Activated CD4-positive, alpha-beta T cell treated with anti-CD3 and anti-CD28 coated beads, Interleukin-2, amount 50 U/mL, for 48 hours (primary cell): Measurements from ENCODE around the gene RIIAD1.
"Not testable (repeated sequence)": the region's sequence is repeated elsewhere in the genome, so short reads cannot be mapped to it uniquely, and the experiment has no call there.

Experiments used
- DNase-seq, 2 experiments: peaks; one replicate each; pipeline ENCODE4 v3.0.0-alpha.2; 2020

The RIIAD1 gene, protein sequence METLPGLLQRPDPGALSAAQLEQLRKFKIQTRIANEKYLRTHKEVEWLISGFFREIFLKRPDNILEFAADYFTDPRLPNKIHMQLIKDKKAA

DNA sequence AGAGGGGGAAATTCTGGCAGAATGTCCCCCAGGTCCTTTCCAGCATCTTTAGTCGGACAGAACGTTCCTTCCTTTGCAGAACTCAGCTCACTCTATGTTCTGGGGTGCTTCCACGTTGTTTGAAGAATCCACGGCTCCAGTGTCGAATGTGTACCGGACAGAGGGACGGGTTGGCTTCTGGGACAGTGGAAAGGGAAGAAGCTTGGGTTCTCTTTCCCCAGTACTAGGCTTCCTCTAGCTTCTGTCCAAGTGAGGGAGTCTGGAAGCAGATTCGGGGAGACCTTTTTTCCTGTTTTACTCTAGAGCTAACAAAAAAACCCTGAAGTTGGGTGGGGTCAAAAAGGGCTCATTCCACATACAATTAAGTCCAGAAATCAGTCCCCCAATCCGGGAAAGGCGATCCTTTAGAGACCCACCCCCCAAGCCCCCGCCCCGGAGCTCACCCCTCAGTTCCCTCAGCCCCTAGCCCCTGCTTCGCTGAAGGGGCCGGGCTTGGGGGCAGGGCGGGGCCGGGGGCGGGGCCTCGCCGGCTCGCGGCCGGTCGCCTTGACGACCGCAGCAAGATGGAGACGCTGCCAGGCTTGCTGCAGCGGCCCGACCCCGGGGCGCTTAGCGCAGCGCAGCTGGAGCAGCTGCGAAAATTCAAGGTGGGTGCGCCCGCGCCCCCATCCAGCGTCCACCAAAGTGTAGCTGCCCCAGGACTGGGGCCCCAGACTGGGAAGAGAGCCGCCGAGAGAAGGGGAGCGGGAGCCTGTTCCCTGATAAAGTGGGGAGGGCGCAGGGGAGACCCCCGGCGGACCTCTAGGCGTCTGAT lies at the start of gene RIIAD1:
TSS of gene RIIAD1 (plus strand) at position 549 of the 814 bp plus-strand sequence. CDS start at position 564, 15 bp downstream.
- DNase-seq = peak; percentile 25 to 35

DNA sequence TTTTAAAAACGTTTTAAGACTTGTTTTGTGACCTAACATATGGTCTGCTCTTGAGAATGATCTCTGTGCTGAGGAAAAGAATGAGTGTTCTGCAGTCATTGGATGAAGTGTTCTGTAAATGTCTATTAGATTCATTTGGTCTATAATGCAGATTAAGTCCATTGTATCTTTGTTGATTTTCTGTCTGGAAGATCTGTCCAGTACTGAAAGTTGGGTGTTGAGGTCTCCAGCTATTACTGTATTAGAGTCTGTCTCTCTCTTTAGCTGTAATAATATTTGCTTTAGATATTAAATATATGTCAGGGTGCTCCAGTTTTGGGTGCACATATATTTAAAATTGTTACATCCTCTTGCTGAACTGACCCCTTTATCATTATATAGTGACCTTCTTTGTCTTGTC lies 47.9 kb upstream of the RIIAD1 start:
- no peak for DNase-seq

DNA sequence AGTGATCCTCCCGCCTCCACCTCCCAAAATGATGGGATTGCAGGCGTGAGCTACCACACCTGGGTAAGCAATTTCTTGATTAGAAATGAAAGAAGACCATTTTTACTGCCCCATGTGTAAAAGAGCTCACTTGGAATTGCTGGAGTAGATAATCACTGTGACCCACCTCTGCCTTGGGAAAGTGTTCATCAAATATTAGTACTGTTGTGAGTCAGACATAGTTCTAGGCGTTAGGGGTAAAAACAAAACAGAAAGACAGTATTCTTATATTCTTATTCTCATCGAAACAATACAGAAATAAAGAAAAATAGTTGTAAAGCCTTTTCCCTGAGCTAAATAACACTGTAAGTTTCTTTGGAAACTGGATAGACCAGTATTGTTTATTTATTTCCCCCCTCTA lies 40.9 kb upstream of the RIIAD1 start:
- DNase-seq = no peak

DNA sequence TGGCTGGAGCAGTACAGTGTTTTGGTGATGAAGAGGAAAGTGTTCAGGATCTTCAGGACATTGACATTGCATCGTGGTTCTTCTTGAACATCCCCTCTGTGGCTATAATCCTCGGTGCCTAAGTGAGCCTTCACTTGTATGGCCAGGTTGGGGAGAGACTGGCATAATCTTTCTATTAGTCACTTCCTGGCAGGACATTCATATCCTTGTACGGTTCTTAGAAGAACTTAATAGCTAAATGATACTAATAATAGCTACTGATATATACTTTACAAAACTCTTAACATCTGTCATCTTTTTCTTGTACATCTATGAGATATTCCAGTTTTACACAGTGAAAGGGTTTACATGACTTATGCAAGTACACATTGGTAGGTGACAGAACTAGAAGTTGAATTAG lies 40.5 kb upstream of the RIIAD1 start:
- DNase-seq = no peak

DNA sequence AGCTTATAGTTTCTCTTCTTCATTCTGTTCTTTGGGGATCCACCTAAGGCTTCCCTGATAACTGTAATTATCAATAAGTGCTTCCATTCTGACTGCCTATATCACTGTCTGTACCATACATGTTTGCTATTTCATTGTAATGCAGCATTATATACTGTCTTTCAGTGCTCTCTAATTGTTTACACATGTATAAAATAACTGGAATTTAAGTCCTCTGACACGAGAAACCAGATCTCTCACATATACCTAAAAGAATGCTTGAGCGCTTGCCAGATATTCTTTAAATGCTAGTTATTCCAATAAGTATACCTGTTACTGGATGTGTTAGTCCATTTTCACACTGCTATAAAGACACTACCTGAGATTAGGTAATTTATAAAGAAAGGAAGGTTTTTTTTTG lies 39.4 kb upstream of the RIIAD1 start:
- DNase-seq = no peak

DNA sequence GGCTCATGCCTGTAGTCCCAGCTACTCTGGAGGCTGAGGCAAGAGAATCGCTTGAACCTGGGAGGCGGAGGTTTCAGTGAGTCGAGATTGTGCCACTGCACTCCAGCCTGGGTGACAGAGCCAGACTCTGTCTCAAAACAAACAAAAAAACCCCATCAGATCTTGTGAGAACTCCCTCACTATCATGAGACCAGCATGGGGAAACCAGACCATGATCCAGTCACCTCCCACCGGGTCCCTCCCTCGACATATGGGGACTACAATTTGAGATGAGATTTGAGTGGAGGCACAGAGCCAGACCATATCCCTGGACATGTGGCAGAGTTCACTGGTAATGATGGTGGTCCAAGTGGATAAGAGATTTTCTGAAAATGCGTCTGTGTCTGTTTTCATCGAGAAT lies 38.4 kb upstream of the RIIAD1 start:
- DNase-seq = not testable (repeated sequence)

DNA sequence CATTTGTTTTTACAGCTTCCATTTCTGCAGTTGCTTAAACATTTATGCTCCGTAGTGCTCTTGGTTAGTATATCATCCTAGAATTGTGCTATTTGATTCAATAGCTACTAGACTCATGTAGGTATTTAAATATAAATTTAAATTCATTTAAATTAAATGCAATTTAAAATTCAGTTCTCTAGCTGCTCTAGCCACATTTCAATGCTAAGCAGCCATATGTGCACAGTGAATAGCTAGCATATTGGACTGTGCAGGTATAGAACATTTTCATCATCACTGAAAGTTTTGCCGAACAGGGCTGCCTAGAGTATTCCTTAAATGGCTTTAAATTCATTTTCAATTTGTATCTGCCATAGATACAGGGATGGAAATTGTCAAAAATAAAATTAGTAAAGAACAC lies 37.2 kb upstream of the RIIAD1 start:
- DNase-seq = no peak

DNA sequence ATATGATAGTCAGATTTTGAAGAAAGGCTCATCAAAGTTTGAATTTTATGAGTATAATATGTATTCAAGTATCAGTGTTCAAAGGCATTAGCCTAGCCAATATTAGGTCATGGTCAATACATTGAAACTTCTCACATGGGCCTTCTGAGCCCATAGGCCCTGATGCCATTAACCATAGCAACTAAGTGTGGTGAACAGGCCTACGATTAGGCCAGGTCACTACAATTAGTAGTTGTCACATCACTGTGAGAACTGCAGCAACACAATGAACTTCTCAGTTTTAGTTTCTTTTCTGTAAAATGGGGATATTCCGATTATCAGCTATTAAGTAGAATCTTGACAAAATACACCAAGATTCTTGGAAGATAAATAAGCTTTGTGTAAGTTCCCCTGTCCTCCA lies 34.8 kb upstream of the RIIAD1 start:
- DNase-seq = no peak

DNA sequence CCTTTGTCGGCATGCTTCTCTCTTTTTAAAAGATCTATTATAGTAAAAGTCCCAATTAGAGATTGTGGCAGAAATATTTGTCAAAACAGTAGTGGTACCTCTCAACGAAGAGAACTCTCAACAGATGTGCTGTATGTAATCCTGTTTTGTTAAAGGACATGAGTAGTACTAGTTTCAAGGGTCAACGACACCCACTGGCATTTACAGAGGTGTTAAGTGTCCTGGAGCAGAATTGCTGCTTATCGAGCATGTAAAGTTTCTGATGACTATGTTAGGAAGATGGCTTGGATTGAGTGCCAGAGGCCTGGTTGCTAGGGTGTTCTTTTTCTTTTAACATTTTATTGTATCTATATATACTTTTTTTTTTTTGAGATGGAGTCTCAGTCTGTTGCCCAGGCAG lies 31.8 kb upstream of the RIIAD1 start:
- no peak for DNase-seq

DNA sequence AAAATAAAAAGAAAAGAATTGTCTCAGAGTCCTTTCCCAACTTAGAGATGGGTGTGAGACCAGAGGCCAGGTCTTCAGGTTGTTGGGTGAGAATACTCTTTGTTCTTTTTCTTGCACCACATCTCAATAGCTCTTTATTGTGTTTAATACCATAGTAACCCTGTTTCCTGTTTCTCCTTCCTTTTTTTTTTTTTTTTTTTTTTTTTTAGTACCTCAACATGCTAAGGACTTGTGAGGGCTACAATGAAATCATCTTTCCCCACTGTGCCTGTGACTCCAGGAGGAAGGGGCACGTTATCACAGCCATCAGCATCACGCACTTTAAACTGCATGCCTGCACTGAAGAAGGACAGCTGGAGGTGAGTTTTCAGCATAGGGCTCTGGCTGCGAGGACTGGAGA lies 29.1 kb upstream of the RIIAD1 start:
- no peak for DNase-seq

DNA sequence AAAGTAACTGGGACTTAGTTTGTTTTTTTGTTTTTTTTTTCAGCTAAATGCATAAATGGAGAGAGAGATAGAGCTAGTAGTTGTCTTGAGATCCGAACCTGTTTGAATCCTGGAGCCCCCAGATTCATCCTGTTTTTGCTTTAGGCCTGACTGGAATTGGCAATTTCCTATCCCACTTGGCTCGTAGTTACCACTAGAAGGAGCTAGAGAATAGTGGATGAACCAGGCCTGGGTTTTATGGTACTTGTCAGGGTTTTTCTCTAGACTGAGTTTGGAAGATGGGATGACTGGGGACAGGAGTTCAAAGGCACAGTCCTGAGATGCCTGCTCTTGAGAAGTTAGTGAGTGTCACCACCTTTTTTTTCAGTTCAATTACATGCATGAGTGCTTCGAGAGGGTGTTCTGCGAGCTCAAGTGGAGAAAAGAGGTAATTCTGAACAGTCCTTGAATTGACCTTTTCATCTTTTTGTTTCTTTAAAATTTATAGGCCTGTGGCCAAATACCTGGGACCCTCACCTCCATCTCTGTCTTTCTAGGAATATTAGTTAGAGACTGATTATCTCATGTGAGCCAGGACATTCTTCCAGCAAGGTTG lies 28.2 kb upstream of the RIIAD1 start:
- DNase-seq = no peak

DNA sequence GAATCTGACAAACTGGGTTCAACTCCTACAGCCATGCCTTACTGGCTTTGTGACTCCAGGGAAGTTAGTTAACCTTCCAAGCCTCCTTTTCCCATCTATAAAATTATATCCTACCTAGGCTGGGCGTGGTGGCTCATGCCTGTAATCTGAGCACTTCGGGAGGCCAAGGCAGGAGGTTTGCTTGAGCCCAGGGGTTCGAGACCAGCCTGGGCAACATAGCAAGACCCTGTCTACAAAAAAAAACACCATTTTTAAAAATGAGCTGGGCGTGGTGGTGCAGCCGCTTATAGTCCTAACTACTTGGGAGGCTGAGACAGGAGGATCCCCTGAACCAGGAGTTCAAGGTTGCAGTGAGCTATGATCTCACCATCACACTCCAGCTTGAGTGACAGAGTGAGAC lies 19.8 kb upstream of the RIIAD1 start:
- no peak for DNase-seq

DNA sequence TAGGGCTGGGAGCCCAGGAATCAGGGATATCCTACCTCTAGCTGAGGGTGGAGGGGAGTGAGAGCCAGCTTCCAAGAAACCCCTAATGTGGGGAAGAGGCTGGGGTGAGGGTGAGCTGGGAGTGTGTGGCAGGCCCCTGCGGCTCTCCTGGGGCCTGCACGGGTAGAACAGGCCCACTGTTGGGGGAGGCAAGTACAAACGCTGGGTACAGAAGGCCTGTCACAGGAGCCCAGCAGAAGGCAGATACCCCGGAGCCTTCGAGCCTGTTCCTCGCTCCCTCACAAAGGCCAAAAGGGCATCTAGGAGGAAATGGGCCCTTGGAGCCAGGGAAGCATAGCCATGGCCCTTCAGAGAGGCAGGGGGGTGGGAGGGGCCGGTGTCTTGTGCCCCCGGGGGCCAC lies 18.4 kb upstream of the RIIAD1 start:
- no peak for DNase-seq

DNA sequence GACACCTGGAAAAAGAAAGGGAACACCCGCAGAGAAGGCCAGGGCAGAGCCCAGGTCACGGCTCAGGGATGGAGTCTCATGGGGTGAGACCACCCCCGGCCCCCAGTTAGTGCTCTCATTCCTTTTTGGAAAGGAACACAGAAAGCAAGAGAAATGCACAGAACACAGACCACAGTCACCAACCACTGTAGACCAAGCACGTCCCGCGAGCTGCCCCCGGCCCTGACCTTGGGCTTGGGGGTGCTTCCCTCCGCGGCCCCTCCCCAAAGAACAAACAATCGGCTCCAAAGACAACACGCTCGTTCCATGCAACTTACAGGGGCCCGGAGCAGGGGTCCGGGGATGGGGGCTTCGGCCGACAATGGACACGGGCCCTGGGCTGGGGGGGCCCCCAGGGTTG lies 17.5 kb upstream of the RIIAD1 start:
- no peak for DNase-seq

DNA sequence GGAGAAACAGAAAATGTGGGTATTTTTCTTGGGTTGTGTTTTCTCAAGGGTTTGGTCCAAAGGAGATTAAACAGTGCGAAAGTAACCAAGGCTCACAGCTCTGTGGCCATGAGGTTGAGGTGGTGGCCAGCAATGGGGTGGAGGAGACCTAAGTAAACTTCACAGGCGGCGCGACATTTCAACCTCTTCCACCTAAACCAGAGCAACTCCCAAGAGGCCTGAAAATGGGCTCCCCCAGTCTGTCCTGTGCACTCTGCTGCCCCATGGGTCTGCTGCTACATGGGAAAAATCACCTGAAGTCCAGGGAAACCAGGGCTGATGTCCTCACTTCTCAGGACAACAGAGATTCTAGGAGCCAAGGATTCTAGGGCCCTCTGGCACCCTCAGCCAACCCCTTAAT lies 17.1 kb upstream of the RIIAD1 start:
- no peak for DNase-seq

DNA sequence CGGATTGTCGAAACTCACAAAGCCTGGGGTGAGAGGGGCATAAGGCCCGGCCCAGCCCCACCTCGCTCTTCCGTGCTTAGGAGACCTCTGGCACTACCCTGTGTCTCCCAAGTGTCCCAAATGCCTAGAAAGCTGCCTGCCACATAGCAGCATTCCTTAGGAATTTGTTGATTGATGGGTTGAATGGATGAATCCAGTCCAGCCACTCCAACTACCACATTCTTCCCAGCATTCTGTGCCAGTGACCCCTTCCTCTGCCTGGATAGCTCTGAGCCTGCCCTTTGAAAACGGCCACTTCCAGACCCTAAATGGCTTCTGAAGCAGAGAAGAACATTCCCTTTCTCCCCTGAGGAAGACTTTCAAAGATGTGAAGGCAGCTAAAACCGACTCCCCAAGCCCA lies 16.2 kb upstream of the RIIAD1 start:
- no peak for DNase-seq

DNA sequence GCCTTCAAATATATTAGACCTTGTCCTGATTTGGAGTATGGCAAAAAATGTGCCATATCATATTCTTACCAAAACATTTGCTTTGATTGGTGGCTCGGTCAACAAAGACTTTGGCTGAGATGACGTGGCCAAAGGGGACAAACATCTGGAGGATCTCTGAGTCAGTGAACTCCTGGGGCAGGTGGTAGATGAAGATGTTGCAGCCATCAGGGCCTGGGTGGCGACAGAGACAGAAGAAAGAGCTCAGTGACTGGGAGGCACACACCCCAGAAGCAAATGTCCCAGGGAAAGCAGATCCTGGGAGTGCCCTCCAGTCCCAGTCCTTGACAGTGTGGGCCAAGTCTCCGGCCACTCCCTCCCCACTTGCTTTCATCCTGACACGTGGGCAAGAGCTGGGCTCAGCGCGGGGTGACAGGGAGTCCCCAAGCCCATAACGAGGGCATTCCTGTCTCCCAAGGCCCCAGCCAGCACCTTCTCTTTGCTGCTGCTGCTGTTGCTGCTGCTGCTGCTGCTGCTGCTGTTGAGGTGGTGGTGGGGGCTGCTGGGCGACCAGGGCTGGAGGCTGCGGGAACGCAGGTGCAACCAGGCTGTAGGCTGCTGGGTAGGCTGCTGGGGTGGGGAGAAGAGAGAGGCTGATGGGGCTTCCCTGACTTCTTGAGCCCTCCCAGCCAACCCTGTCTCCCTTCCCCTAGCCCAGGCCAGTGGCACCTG lies 15.4 kb upstream of the RIIAD1 start:
- no peak for DNase-seq

DNA sequence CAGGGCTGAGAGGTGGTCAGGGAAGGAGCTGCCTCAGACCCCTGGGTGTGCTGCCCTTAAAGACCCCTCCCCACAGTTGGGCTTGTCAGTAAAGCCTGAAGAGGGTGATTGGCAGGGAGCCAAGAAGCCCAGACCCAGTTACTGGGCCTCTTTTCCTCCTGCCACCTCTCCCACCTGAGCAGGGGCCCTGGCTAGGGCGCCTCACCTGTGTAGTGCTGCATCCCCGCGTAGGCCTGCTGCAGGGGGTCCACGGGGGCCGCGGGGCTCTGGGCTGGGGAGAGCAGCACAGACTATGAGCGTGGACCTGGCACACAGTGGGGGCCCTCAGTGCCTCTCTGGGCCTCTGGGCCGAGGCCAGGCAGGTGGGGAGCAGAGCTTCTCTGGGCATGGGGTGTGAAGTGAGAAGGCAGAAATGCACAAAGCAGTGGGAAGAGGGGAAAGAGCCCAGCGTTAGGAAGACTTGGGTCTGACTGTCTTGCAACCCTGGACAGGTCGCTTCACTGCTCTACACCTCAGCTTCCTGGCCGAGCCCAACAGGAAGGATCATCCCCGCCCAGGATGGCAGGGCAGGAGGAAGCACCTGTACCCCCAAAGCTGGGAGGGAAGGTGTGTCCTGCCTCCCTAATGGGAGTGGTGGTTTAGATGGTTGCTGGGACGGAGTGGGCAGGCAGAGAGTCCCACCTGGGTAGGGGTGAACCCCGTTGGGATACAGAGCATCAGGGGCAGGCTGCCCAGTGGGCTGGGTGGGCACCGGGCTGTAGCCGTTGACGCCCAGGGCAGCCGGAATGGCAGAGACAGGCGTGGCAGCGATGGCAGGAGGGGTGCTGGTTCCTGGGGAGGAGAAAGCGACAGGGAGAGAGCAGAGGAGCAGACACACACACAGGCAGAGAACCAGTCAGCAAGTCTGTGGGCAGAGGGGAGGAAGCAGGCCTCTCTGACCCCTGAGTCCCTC lies 14.6 kb upstream of the RIIAD1 start:
- DNase-seq = no peak

DNA sequence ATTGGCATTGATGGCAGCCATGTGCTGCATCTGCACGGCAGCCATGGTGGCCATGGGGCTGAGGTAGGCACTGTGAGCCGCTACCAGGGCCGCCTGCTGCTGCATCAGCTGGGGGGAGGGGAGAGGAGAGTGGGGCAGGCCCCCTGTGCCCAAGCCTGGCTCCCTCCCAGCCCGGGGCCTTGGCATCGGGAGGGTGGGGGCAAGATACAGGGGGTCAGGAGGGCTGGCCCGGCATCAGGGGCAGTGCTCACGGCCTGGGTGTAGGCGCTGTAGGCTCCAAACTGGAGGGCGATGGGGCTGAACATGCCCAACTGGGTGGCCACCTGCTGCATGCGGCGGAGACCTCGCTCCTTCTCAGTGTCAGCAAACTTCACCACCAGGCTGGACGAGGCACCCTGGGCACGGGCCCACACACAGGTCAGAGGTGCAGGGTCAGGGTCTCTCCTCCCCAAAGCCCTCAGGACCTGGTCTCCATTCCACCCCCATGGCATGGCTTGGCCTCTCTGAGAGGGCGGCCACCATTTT lies 13.7 kb upstream of the RIIAD1 start:
- no peak for DNase-seq

DNA sequence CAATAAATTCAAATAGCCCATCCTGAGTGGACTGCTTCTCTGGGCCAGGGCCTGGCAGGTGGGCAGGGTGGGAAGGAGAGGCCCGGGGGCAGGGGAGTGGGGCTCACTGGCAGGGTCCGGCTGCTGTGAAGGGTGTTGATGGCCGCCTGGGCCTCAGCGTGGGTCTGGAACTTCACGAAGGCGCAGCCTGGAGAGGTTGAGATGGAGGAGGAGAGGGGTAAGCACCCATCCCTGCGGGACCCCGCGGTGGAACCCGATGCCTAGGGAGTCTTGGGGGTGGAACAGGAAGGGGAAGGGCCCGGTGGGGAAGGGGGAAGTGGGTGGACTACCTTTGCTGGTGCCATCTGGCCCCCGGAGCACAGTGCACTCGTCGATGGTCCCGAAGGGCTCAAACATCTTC lies 12.4 kb upstream of the RIIAD1 start:
- no peak for DNase-seq

DNA sequence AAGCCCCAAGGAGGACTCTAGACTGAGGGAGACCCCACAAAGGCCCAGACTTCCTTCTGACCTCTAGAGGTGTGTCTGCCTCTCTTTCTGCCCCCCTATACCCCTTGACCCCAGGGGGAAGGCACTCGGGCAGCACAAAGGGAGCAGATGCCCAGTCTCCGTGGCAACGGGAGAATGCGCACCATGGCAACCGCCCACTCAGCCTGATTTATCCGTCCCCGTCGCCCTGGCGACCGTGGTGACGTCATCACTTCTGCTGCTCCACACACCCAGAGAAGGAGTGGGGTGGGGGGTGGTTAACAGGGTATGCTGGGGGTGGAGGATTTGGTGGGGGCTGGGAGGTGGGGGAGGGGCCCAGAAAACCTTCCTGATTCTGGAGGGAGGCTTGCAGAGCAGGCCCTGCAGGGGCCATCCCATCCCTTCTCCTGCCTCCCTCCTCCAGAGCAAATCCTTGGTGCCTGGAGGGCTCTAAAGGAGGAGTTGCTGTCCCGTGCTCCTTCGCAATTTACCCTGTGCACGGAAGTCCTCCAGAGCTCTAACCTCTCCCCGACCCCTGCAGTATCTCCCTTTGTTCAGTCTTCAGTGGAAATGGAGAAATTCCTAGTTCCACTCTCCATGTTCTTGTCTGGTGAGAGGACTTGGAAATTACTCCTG lies 11.0 kb upstream of the RIIAD1 start:
- peak; percentile 38 to 61 for DNase-seq
